ENCODE measurements around the gene CHST3.
"Not testable (repeated sequence)": the region's sequence is repeated elsewhere in the genome, so short reads cannot be mapped to it uniquely, and the experiment has no call there.

The CHST3 gene

GRCh38 chr10:72030762-72031543 lies 66.8 kb downstream of the CHST3 start:
- DNase-seq (ENCODE audit: low read depth, low spot score), result no peak

DNA sequence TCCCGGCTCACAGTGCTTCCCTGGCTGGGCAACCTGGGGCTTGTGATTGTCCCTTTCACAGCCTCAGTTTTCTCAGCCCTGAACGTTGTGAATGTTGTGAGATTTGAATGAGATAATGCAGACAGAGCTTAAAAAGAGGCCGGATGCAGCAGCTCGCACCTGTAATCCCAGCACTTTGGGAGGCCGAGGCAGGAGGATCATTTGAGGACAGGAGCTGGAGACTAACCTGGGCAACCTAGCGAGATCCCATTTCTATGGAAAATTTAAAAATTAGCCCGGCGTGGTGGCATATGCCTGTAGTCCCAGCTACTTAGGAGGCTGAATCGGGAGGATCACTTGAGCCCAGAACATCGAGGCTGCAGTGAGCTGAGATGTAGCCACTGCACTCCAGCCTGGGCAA lies 67.5 kb downstream of the CHST3 start:
- DNase-seq (ENCODE audit: low read depth, low spot score), result no peak

GRCh38 chr10:72032409-72033162 lies 68.4 kb downstream of the CHST3 start:
- DNase-seq (ENCODE audit: low read depth, low spot score), result not testable (repeated sequence)

GRCh38 chr10:72034040-72034499 lies 69.9 kb downstream of the CHST3 start:
- no peak for DNase-seq (ENCODE audit: low read depth, low spot score)

- no peak for DNase-seq (ENCODE audit: low read depth, low spot score)
Observed at GRCh38 chr10:72034761-72035160, 70.6 kb downstream of the CHST3 start.

DNA sequence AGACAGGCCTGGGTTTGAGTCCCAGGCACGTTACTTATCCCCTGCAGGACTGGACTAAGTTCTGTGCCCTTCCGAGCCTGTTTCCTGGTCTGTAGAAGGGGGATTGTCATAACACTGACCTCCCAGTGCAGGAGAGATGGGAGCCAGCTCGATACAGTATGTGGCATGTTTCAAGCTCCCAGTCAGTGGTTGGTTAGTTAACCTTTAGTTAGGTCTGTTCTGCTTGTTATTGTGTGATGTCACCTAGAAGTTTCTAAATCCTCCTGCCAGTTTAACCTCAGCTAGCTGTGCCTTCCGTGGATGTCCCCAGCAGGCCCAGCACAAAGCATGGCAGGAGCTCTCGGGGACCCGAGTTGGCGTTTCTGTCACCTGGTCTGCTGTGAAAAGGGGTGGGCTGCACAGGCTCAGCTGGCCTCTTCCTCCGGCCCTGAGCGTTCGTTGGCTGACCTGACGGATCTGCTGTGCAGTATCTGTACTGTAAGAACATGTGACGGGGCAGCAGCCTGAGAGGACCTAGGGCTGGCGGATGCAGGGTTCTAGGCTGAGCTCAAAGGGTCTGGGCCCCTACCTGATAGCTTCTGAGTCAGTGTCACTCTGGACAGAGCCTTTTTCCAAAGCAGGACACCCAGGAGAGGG lies 71.2 kb downstream of the CHST3 start:
- no peak for DNase-seq (ENCODE audit: low read depth, low spot score)

DNA sequence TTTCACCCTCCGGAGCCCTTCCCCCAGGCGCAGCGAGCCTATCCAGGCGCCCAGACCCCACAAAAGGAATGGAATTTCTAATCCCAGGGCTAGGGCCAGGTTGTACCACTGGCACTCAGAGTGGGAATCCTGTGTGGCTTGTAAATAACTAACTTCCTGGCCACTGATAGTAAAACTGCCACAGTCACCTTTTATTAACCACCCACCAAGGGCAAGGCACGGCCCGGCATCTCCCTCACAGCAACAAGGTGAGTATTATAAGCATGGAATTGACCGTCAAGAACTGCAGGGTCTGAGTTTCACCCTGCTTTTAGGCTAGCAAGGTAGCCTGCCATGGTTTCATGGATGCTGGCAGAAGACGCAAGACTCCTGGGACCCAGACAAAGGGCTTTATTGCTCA lies 73.1 kb downstream of the CHST3 start:
- DNase-seq (ENCODE audit: low read depth, low spot score), result no peak

- DNase-seq (ENCODE audit: low read depth, low spot score), result no peak
Observed at GRCh38 chr10:72037811-72038210, 73.6 kb downstream of the CHST3 start.

GRCh38 chr10:72038458-72039001 lies 74.3 kb downstream of the CHST3 start:
- no peak for DNase-seq (ENCODE audit: low read depth, low spot score)

DNA sequence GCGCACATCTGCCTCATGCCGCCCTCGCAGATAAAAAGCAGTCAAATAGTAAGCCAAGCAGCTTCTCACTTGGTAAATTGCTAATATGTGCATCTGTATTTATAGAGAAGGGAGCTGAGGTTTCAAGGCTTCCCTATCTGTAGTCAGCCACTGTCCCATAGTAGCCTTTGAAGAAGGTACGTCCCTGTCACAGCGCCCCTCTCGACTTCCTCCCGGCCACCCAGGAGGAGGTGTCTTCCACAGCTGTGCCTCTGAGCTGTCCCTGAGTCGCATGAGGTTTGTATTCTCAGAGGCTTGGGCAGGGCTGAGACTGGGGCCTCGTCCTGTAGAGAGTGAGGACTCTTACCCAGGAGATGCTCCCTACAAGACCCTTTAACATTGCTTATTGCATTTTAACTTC lies 75.2 kb downstream of the CHST3 start:
- DNase-seq (ENCODE audit: low read depth, low spot score), result no peak

DNA sequence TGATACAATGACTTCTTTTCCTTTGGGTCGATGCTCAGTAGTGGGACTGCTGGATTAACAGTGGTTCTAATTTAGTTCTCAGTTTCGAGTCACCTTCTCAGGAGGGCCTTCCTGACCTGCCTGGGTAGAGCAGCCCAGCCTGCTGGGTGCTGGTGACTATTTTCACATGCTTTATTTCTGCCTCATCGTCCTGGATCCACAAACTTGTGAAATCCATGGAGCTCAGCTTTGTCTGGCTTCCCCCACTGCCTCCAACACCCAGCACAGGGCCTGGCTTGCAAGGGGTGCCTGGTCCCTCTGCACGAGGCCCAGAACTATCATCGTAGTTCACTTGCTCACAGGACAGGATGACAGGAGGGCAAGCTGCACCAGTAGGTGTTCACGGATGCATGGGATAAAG lies 77.3 kb downstream of the CHST3 start:
- DNase-seq (ENCODE audit: low read depth, low spot score), result no peak

- no peak for DNase-seq (ENCODE audit: low read depth, low spot score)
Observed at GRCh38 chr10:72043016-72043834, 79.0 kb downstream of the CHST3 start.

GRCh38 chr10:72044417-72045041 lies 80.3 kb downstream of the CHST3 start:
- no peak for DNase-seq (ENCODE audit: low read depth, low spot score)

GRCh38 chr10:72045586-72045985 lies 81.4 kb downstream of the CHST3 start:
- no peak for DNase-seq (ENCODE audit: low read depth, low spot score)

- DNase-seq (ENCODE audit: low read depth, low spot score), result peak; percentile 86
Observed at GRCh38 chr10:72048450-72049124, 84.4 kb downstream of the CHST3 start.

- DNase-seq (ENCODE audit: low read depth, low spot score), result no peak
Observed at GRCh38 chr10:72049472-72049871, 85.3 kb downstream of the CHST3 start.

- no peak for DNase-seq (ENCODE audit: low read depth, low spot score)
Observed at GRCh38 chr10:72049969-72050781, 86.0 kb downstream of the CHST3 start.

DNA sequence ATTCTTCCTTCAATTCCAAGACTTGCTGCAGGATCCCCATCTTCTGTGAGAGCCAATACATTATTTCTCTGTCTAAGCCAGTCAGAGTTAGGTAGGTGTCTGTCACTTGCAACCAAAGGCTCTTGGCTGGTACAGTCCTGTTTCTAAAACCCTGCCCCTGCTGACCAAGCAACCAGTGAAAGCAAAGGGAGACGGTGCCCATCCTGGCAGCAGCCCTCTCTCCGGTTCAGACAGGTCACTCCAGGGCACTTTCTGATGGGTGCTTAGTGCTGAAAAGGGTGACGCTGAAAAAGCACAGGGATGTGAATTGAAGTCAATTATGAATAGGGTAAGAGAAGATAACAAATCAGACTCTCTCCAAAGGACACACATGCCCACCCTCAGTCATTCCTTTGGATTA lies 86.7 kb downstream of the CHST3 start:
- no peak for DNase-seq (ENCODE audit: low read depth, low spot score)

DNA sequence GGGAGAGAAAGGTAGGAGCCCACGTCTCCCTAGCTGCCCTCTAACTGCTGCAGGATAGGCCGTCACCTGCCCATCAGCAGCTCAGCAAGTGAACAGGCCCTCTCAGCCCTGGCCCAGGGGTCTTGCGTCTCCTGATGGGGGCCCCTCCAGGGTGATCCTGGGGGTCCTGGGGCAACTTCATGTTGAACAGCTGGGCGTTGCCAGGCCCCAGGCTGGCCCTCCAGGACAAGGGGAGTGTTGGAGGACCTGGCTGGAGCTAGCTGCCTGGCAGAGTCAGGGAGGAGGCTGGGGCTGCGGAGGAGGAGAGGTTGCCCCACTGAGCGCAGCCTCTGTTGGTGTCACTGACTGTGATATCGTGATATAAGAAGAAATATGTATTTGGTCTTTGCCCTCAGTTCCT lies 89.5 kb downstream of the CHST3 start:
- DNase-seq (ENCODE audit: low read depth, low spot score), result no peak

Measured in smooth muscle cell of the brain vasculature (primary cell).